Measurements from ENCODE around the gene SRRM1.

SRRM1 gene

GRCh38 chr1:24639094-24639493, 4.0 kb upstream of the SRRM1 start:
- Histone ChIP-seq H3K18ac (ENCODE audit: low read length) (no peak overlapping the region), H3K79me1 (ENCODE audit: low read length) (peaks cover 20% of the 10 kb centered on the region), H3K23ac (ENCODE audit: low read length) (no peak overlapping the region), H3K36me3 (ENCODE audit: control insufficient read depth in 1 of 2, insufficient read depth in 2 of 2, low read length in 2 of 2) (no peaks in the 10 kb centered on the region), H2BK12ac (ENCODE audit: low read length) (no peak overlapping the region), H3K4me2 (ENCODE audit: low read length) (no peak overlapping the region), H3K14ac (ENCODE audit: low read length) (no peak overlapping the region), H3K4ac (ENCODE audit: low read depth, low read length) (no peak overlapping the region), H2BK5ac (ENCODE audit: low read depth, low read length, poor library complexity) (no peak overlapping the region), H3K4me3 (ENCODE audit: low read depth, low read length) (no peak overlapping the region), H2BK120ac (ENCODE audit: insufficient read depth, low read length, poor library complexity) (no peak overlapping the region), H2AFZ (ENCODE audit: insufficient read depth, low read length, poor library complexity) (no peak overlapping the region), H4K12ac (ENCODE audit: low read depth, low read length) (no peak overlapping the region), H3K9me3 (ENCODE audit: insufficient read depth, low read depth, low read length) (no peaks in the 10 kb centered on the region), H3K27me3 (ENCODE audit: insufficient read depth, low read length) (no peaks in the 10 kb centered on the region), H3K27ac (ENCODE audit: low read depth, low read length) (no peak overlapping the region), H3K9ac (ENCODE audit: low read length) (no peak overlapping the region), H4K8ac (ENCODE audit: low read depth, low read length) (no peak overlapping the region), H4K91ac (ENCODE audit: low read depth, low read length) (no peak overlapping the region), H3K79me2 (ENCODE audit: control insufficient read depth, insufficient read depth, low read length, poor library complexity) (peaks cover 14% of the 10 kb centered on the region), H3K4me1 (ENCODE audit: control insufficient read depth in 1 of 2, insufficient read depth in 2 of 2, low read length in 2 of 2) (peaks cover 5% of the 10 kb centered on the region in 2 experiments), H2AK5ac (ENCODE audit: low read length) (no peak overlapping the region)
- no CpG with 5 or more reads among the region's 2 CpGs for WGBS (ENCODE audit: extremely low coverage, insufficient coverage, insufficient read length)
- no peak for DNase-seq

- Histone ChIP-seq H2AK5ac (ENCODE audit: low read length) (no peak overlapping the region), H3K4me1 (ENCODE audit: control insufficient read depth in 1 of 2, insufficient read depth in 2 of 2, low read length in 2 of 2) (peaks cover 5% of the 10 kb centered on the region in 2 experiments), H3K18ac (ENCODE audit: low read length) (no peak overlapping the region), H3K14ac (ENCODE audit: low read length) (no peak overlapping the region), H2BK12ac (ENCODE audit: low read length) (no peak overlapping the region), H4K12ac (ENCODE audit: low read depth, low read length) (no peak overlapping the region), H4K91ac (ENCODE audit: low read depth, low read length) (no peak overlapping the region), H3K9ac (ENCODE audit: low read length) (no peak overlapping the region), H3K79me2 (ENCODE audit: control insufficient read depth, insufficient read depth, low read length, poor library complexity) (peaks cover 14% of the 10 kb centered on the region), H3K9me3 (ENCODE audit: insufficient read depth, low read depth, low read length) (no peaks in the 10 kb centered on the region), H2AFZ (ENCODE audit: insufficient read depth, low read length, poor library complexity) (no peak overlapping the region), H3K4me2 (ENCODE audit: low read length) (no peak overlapping the region), H3K4me3 (ENCODE audit: low read depth, low read length) (no peak overlapping the region), H3K27ac (ENCODE audit: low read depth, low read length) (no peak overlapping the region), H2BK120ac (ENCODE audit: insufficient read depth, low read length, poor library complexity) (no peak overlapping the region), H2BK5ac (ENCODE audit: low read depth, low read length, poor library complexity) (no peak overlapping the region), H3K23ac (ENCODE audit: low read length) (no peak overlapping the region), H3K79me1 (ENCODE audit: low read length) (peaks cover 20% of the 10 kb centered on the region), H3K36me3 (ENCODE audit: control insufficient read depth in 1 of 2, insufficient read depth in 2 of 2, low read length in 2 of 2) (no peaks in the 10 kb centered on the region), H3K4ac (ENCODE audit: low read depth, low read length) (no peak overlapping the region), H3K27me3 (ENCODE audit: insufficient read depth, low read length) (no peaks in the 10 kb centered on the region), H4K8ac (ENCODE audit: low read depth, low read length) (no peak overlapping the region)
- WGBS (ENCODE audit: extremely low coverage, insufficient coverage, insufficient read length): no CpG with 5 or more reads among the region's 4 CpGs
- DNase-seq: no peak
These were observed 3.2 kb upstream of the SRRM1 start for GRCh38 chr1:24639881-24640280.

GRCh38 chr1:24640288-24640687, 2.8 kb upstream of the SRRM1 start:
- H3K14ac ChIP-seq (ENCODE audit: low read length): no peak overlapping the region
- no peaks in the 10 kb centered on the region for H3K9me3 ChIP-seq (ENCODE audit: insufficient read depth, low read depth, low read length)
- H3K79me2 ChIP-seq (ENCODE audit: control insufficient read depth, insufficient read depth, low read length, poor library complexity): peaks cover 16% of the 10 kb centered on the region
- H3K9ac ChIP-seq (ENCODE audit: low read length): no peak overlapping the region
- peaks cover 5% of the 10 kb centered on the region in 2 experiments for H3K4me1 ChIP-seq (ENCODE audit: control insufficient read depth in 1 of 2, insufficient read depth in 2 of 2, low read length in 2 of 2)
- no peak overlapping the region for H3K4me2 ChIP-seq (ENCODE audit: low read length)
- H3K18ac ChIP-seq (ENCODE audit: low read length): no peak overlapping the region
- no peak overlapping the region for H3K27ac ChIP-seq (ENCODE audit: low read depth, low read length)
- H3K27me3 ChIP-seq (ENCODE audit: insufficient read depth, low read length): no peaks in the 10 kb centered on the region
- H4K8ac ChIP-seq (ENCODE audit: low read depth, low read length): no peak overlapping the region
- H3K4ac ChIP-seq (ENCODE audit: low read depth, low read length): no peak overlapping the region
- H3K79me1 ChIP-seq (ENCODE audit: low read length): peaks cover 20% of the 10 kb centered on the region
- WGBS (ENCODE audit: extremely low coverage, insufficient coverage, insufficient read length): no CpG with 5 or more reads among the region's 7 CpGs
- no peak overlapping the region for H3K4me3 ChIP-seq (ENCODE audit: low read depth, low read length)
- no peak overlapping the region for H3K23ac ChIP-seq (ENCODE audit: low read length)
- DNase-seq: no peak
- H2BK12ac ChIP-seq (ENCODE audit: low read length): no peak overlapping the region
- no peak overlapping the region for H4K91ac ChIP-seq (ENCODE audit: low read depth, low read length)
- H4K12ac ChIP-seq (ENCODE audit: low read depth, low read length): no peak overlapping the region
- H2AFZ ChIP-seq (ENCODE audit: insufficient read depth, low read length, poor library complexity): no peak overlapping the region
- H2AK5ac ChIP-seq (ENCODE audit: low read length): no peak overlapping the region
- no peaks in the 10 kb centered on the region for H3K36me3 ChIP-seq (ENCODE audit: control insufficient read depth in 1 of 2, insufficient read depth in 2 of 2, low read length in 2 of 2)
- no peak overlapping the region for H2BK5ac ChIP-seq (ENCODE audit: low read depth, low read length, poor library complexity)
- no peak overlapping the region for H2BK120ac ChIP-seq (ENCODE audit: insufficient read depth, low read length, poor library complexity)

GRCh38 chr1:24641646-24642151, 1.4 kb upstream of the SRRM1 start:
- H2AK5ac ChIP-seq (ENCODE audit: low read length): peak overlapping the region; percentile 42
- H3K79me2 ChIP-seq (ENCODE audit: control insufficient read depth, insufficient read depth, low read length, poor library complexity): peaks cover 16% of the 10 kb centered on the region
- peak overlapping the region; percentile 45 for H3K14ac ChIP-seq (ENCODE audit: low read length)
- peak overlapping the region; percentile 54 for H2BK120ac ChIP-seq (ENCODE audit: insufficient read depth, low read length, poor library complexity)
- H3K23ac ChIP-seq (ENCODE audit: low read length): peak overlapping the region; percentile 15
- peak overlapping the region; percentile 66 for H3K27ac ChIP-seq (ENCODE audit: low read depth, low read length)
- H3K9me3 ChIP-seq (ENCODE audit: insufficient read depth, low read depth, low read length): no peaks in the 10 kb centered on the region
- H3K4me1 ChIP-seq (ENCODE audit: control insufficient read depth in 1 of 2, insufficient read depth in 2 of 2, low read length in 2 of 2): peaks cover 5% of the 10 kb centered on the region in 2 experiments
- peak overlapping the region; percentile 89 for H3K4ac ChIP-seq (ENCODE audit: low read depth, low read length)
- peak overlapping the region; percentile 58 for H3K4me2 ChIP-seq (ENCODE audit: low read length)
- peak overlapping the region; percentile 99 for H4K8ac ChIP-seq (ENCODE audit: low read depth, low read length)
- H2BK12ac ChIP-seq (ENCODE audit: low read length): peak overlapping the region; percentile 77
- H3K9ac ChIP-seq (ENCODE audit: low read length): peak overlapping the region; percentile 6
- peak overlapping the region; percentile 82 for H4K91ac ChIP-seq (ENCODE audit: low read depth, low read length)
- H3K27me3 ChIP-seq (ENCODE audit: insufficient read depth, low read length): no peaks in the 10 kb centered on the region
- H2AFZ ChIP-seq (ENCODE audit: insufficient read depth, low read length, poor library complexity): no peak overlapping the region
- H2BK5ac ChIP-seq (ENCODE audit: low read depth, low read length, poor library complexity): peak overlapping the region; percentile 87
- no peak overlapping the region for H3K4me3 ChIP-seq (ENCODE audit: low read depth, low read length)
- H3K79me1 ChIP-seq (ENCODE audit: low read length): peaks cover 20% of the 10 kb centered on the region
- peak overlapping the region; percentile 71 for H4K12ac ChIP-seq (ENCODE audit: low read depth, low read length)
- no CpG with 5 or more reads among the region's 24 CpGs for WGBS (ENCODE audit: extremely low coverage, insufficient coverage, insufficient read length)
- peak in 1 of 2 donors; percentile 26 for DNase-seq
- H3K36me3 ChIP-seq (ENCODE audit: control insufficient read depth in 1 of 2, insufficient read depth in 2 of 2, low read length in 2 of 2): peaks cover 0 to 2% of the 10 kb centered on the region in 2 experiments
- H3K18ac ChIP-seq (ENCODE audit: low read length): peak overlapping the region; percentile 94

Data from trophoblast cell (in vitro differentiated cells and primary cell).